Measurements from ENCODE around the gene SLC7A8.

SLC7A8 gene

DNA sequence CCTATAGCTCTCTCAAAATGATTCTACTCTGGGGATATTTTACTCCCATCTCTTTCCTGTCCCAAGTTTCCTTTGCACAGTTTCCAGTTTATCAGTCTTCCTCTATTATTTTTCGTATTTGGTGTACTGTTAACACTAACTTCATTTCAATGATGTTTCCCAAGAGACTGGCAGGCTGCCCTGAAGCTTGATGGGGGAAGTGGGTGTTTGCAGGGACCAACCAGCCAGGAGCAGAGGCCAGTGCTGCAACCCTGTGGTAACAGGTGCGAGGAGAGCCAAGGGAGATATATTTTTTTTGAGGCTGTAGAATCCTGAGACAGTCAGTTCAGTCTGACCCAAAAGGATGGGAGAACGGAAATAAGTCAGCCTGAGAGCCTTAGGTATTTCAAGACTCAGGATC is 52.6 kb downstream of the SLC7A8 start:
- no peak for DNase-seq (ENCODE audit: low read depth, low spot score)

- no peak for DNase-seq (ENCODE audit: low read depth, low spot score)
These were observed 53.6 kb downstream of the SLC7A8 start for GRCh38 chr14:23129759-23130316.

- no peak for DNase-seq (ENCODE audit: low read depth, low spot score)
These were observed 54.3 kb downstream of the SLC7A8 start for GRCh38 chr14:23128969-23129758.

- DNase-seq (ENCODE audit: low read depth, low spot score), result no peak
These were observed 55.6 kb downstream of the SLC7A8 start for GRCh38 chr14:23127861-23128260.

- DNase-seq (ENCODE audit: low read depth, low spot score), result no peak
These were observed 56.7 kb downstream of the SLC7A8 start for GRCh38 chr14:23126548-23127278.

DNA sequence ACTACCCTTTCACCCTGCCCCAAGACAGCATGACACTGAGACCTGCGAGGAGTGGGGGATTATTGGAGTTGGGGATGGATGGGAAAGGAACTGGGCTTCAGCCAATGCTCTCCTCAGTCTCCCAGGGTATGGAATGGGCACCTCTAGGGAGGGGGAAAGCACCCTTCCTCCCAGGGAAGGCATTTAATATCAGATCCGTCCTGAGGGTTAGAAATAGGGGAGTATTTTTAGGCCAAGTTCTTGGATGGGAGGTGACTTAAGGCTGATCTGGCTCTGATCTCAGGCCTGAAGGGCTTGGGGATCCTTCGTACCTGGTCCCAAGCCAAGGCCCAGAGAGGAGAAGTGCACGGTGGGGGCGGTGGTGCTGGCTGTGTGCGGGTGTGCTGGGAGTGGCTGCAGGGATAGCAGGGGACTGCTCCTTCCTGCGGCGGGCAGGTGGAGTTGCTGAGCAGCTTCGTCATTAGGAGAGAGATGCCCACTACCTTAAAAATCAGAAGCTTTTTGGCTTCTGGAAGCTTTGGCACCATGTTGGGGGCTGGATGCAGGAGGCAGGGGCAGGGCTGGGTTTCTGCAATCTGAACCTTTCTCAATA is 57.4 kb downstream of the SLC7A8 start:
- no peak for DNase-seq (ENCODE audit: low read depth, low spot score)

GRCh38 chr14:23125011-23125410 is 58.4 kb downstream of the SLC7A8 start:
- no peak for DNase-seq (ENCODE audit: low read depth, low spot score)

- DNase-seq (ENCODE audit: low read depth, low spot score), result no peak
These were observed 59.0 kb downstream of the SLC7A8 start for GRCh38 chr14:23124337-23124954.

- no peak for DNase-seq (ENCODE audit: low read depth, low spot score)
These were observed 60.0 kb downstream of the SLC7A8 start for GRCh38 chr14:23123419-23123818.

GRCh38 chr14:23122086-23122485 is 61.4 kb downstream of the SLC7A8 start:
- DNase-seq (ENCODE audit: low read depth, low spot score), result no peak

DNA sequence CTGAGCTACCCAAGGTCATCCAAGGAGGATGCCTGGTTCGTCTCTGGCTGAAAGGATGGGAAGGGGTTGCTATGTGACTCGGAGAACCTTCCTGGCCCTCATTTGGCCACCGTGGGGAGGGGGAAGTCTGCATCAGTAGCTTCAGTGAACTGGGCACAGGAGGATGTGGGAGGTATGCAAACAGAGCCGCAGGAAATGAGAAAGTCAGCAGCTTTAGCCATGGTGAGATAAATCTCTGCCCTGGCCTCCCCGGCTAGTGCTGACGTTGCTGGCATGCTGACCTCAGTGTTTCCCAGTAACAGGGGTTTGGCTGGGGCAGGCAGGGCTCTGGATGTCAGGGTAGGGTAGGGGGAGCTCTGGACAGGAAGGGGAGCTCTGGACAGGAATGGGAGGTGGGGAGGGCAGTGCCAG is 62.1 kb downstream of the SLC7A8 start:
- DNase-seq (ENCODE audit: low read depth, low spot score), result no peak

GRCh38 chr14:23120541-23121251 is 62.8 kb downstream of the SLC7A8 start:
- DNase-seq (ENCODE audit: low read depth, low spot score), result peak; percentile 61

DNA sequence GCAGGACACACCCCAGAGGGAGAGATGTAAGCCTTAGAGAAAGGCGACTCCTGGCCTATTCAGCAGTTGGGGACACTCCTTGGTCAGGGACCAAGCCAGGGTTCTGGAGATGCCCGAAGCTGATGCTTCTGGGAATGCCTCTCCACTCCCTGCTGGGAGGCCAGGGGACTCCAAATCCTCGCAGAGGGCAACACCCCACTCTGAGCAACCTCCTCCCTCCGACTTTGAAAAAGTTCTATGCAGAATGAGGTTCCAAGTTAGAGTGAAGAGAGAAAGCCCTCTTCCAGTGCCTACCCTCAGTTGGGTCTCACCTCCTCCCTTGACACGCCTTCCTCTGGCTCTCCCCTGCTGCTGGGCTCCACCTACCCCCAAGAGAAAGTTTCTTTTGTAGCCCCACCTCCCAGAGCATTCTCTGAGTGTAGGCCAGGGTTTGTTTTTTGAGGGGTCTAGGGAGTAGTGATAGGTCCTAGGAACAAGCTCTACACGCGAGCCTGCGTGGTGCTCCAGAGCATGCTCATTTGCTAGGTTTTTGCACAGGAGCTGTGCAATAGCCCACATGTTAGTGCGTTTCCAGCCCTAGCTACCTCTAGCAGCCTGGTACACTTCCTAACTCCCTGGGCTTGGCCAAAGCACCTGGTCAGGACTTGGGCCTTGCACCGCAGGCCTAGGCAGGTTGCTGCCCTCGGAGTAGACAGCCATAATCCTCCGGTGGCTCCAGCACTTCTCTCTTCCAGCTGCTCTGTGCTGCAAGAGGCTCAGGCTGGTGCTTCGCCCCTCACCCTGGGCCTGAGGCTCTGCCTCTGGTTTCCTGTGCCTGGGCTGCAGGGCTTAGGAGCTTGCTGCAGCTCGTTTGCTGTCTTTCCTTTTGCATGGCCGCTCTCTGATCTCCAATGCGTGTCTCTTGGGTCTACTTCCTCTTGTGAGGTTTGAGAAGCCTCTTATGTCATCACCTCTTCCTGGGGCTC is 63.8 kb downstream of the SLC7A8 start:
- no peak for DNase-seq (ENCODE audit: low read depth, low spot score)

DNA sequence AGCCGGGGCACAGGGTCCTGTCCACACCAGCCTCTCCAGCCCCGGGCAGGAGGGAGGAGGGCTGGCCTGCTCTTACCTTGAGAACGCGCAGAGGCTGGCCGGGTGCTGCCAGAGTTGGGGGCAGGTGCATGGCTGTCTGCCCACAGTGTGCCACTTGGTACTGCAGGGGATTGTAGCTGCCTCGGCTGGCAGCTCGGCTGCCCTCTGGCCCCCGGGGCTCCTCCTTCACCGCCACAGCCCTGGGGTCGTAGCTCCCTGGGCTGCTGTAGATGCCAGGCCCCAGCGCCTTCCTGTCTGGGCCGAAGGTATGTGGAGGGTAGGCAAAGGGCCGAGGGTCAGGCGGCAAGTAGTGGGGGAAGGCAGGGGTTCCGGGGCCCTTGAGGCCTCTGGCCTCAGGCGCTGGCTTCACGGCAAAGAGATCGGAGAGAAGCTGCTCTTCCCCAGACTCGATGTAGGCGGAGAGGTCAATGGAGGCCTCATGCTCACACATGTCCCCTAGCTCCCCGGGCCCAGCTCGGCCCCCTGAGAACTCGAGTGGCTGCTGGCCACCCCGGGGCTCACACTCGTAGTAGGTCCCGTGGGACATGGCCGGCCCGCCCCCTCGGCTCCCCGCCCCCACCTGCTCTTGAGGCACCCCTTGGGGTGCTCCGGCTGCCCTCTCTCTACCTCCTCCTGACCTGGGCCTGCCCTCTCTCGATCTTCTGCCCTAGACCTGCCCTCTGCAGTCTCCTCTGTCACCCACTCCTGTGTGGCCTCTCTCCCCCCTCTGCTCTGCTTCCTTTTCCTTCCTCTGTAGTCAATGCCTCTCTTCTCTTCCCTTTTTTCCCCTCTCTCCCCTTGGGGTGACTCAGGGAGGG is 64.7 kb downstream of the SLC7A8 start, which contains the start of gene CEBPE:
CEBPE (minus strand) TSS at position 750 of the 857 bp plus-strand sequence; CDS start at position 586, 164 bp downstream.
- no peak for DNase-seq (ENCODE audit: low read depth, low spot score)

DNA sequence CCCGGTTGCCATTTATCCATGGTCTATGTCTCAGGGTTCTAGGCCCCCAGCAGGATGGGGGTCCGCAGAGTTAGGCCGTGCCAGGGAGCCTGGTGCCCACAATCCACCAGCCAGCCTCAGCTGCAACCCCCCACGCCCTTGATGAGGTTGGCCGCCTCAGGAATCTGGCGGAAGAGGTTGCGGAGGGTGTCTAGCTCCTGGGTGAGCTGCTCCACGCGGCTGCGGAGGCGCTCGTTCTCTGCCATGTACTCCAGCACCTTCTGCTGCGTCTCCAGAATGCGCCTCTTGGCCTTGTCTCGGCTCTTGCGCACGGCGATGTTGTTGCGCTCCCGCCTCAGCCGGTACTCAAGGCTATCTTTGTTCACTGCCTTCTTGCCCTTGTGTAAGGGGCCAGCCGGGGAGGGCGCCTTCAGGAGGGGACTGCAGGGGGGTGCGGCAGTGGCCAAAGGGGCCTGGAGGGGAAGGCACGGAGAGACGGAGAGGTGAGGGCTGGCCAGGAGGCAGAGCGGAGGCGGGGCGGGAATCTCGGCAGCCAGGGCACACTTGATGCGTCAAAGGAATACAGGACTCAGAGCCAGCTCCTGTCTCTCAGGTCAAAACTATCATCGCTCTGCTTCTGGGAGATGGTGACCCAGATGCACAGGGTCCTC is 66.0 kb downstream of the SLC7A8 start:
- no peak for DNase-seq (ENCODE audit: low read depth, low spot score)

- DNase-seq (ENCODE audit: low read depth, low spot score), result no peak
These were observed 67.5 kb downstream of the SLC7A8 start for GRCh38 chr14:23115918-23116317.

DNA sequence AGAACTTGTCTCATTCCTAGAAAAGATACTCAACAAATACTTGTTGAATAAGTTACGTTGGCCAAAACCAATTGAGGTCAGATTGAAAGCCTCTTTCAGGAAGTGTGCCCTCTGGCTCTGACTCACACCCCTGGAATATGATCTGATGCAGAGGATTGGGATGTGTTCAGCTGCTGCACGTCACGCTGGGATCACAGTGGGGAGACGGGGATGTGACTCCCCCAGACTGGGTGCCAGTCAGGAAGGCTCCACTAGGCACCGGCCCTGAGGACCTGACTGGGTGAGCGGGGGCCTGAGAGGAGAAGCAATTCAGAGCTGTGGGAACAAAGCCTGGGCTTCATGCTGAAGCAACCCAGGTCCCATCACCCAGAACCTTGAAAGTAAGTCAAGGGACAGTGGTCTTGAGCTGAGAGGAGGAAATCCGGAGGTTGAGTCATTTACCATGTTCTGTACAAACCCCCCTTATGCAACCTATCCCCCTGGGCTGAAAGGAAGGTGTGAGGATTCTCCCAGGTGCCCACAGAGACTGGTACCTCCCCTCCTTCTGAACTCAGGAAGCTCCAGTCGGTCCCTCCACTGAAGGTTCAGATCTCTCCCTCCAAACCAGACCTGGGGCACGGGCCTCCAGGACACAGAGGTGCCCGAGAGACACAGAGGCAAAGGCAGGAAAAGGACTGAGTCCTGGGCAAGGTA is 68.3 kb downstream of the SLC7A8 start:
- DNase-seq (ENCODE audit: low read depth, low spot score), result no peak

- DNase-seq (ENCODE audit: low read depth, low spot score), result no peak
These were observed 68.8 kb downstream of the SLC7A8 start for GRCh38 chr14:23114669-23115038.

Measured in activated naive CD8-positive, alpha-beta T cell treated with anti-CD3 and anti-CD28 coated beads, Interleukin-2, amount 50 U/mL, for 16 hours (primary cell).